HG03354 (cell line): ENCODE data around the gene FKBP3.

Experiments used
- ATAC-seq: cut with Tn5 transposase; IDR thresholded peaks from one replicate; pipeline ENCODE4 v1.9.1; 2021; ENCODE audit warnings: mild to moderate bottlenecking; ENCODE audit not compliant: unreplicated experiment, poor library complexity, severe bottlenecking

FKBP3 gene

GRCh38 chr14:45068396-45068795, 65.9 kb downstream of the FKBP3 start:
- no peak for ATAC-seq

- ATAC-seq, result no peak
Measured at GRCh38 chr14:45066667-45067066, 67.6 kb downstream of the FKBP3 start.

GRCh38 chr14:45065956-45066355, 68.3 kb downstream of the FKBP3 start:
- ATAC-seq, result no peak
